Right cardiac atrium (tissue), 5 donors: Measurements from ENCODE around the gene DEFB115. TPM values are rescaled to one million over a fixed set of nuclear protein-coding genes. Genes with fewer than 3 reads are reported as not detected.

ENCODE experiments used
- polyA plus RNA-seq: library from polyadenylated mRNA; stranded (reverse); fragments of 200-250 nt; gene quantifications from one replicate; pipeline ENCODE4 v1.2.3, GENCODE V29; 2013
- total RNA-seq, 4 donors: library from RNA; stranded (reverse); fragmentation: NEBNext Ultra II Directional; extraction: Animal tissue kit (Norgen Biotek cat#: 25700); gene quantifications; one replicate each; pipeline ENCODE4 v1.2.1, GENCODE V29; 2021
- donor health status: healthy with polysubstance abuse.
- donor health status: DM: no; HTN: yes; CAD: no.
- donor health status: DM: no; HTN: no; CAD: no.
- donor health status: DM: no; HTN: yes; CAD: no; lungs with severe emphysema.
- donor health status: DM: yes; HTN: yes; CAD: no.

The DEFB115 gene
- total and polyA plus RNA-seq, 5 donors: not detected

Other genes starting within 250 kb of the DEFB115 start
- not detected for gene DEFB116, start 50.9 kb downstream of the DEFB115 start, total RNA-seq
- gene DEFB116, start 50.9 kb downstream of the DEFB115 start, polyA plus RNA-seq: not detected
- not detected for gene DEFB118, start 110.9 kb downstream of the DEFB115 start, total RNA-seq
- not detected for gene DEFB118, start 110.9 kb downstream of the DEFB115 start, polyA plus RNA-seq
- gene DEFB119, start 132.9 kb downstream of the DEFB115 start, total RNA-seq: not detected
- gene DEFB119, start 132.9 kb downstream of the DEFB115 start, polyA plus RNA-seq: not detected
- gene DEFB121, start 148.6 kb downstream of the DEFB115 start, total RNA-seq: not detected
- not detected for gene DEFB121, start 148.6 kb downstream of the DEFB115 start, polyA plus RNA-seq
- gene DEFB123, start 183.0 kb downstream of the DEFB115 start, total RNA-seq: not detected
- not detected for gene DEFB123, start 183.0 kb downstream of the DEFB115 start, polyA plus RNA-seq
- gene DEFB124, start 217.5 kb downstream of the DEFB115 start, total RNA-seq: not detected
- gene DEFB124, start 217.5 kb downstream of the DEFB115 start, polyA plus RNA-seq: not detected
- 1 to 10 TPM; 1.6 to 2.9 (median 2.5) TPM for gene REM1, start 217.6 kb downstream of the DEFB115 start, total RNA-seq
- 2.9 TPM for gene REM1, start 217.6 kb downstream of the DEFB115 start, polyA plus RNA-seq